Keratinocyte (primary cell): ENCODE measurements around the gene TNK1. TPM values are rescaled to one million over a fixed set of nuclear protein-coding genes. Genes with fewer than 3 reads are reported as not detected.

Source experiments
- DNase-seq: peaks from one replicate; pipeline ENCODE4 v3.0.0-alpha.2; 2011; ENCODE audit warnings: low read depth, missing footprints, low spot score
- FAIRE-seq: peaks from 2 replicates; lab custom pipeline; 2011; peaks lifted over from hg19 to GRCh38; lab: Jason Lieb, UNC
- H2AFZ ChIP-seq: 2 replicates; pipeline ENCODE4 v1.6.0; 2012; ENCODE audit warnings: low read length, control low read depth, inconsistent platforms; ENCODE audit not compliant: control insufficient read depth
- H3K27ac ChIP-seq: 2 replicates; pipeline ENCODE4 v1.5.1; 2011; ENCODE audit warnings: low read length; ENCODE audit not compliant: control insufficient read depth, insufficient read depth
- H3K27me3 ChIP-seq: 3 replicates; pipeline ENCODE4 v1.6.0; 2011; ENCODE audit warnings: low read length; ENCODE audit not compliant: control insufficient read depth, insufficient read depth; ENCODE audit errors: extremely low read depth
- H3K36me3 ChIP-seq, 2 experiments: 2 replicates in 1 of 2; 3 replicates in 1 of 2; pipeline ENCODE4 v1.5.1; 2011; ENCODE audit warnings: low read length in 2 of 2, mild to moderate bottlenecking in 1 of 2; ENCODE audit not compliant: control insufficient read depth in 2 of 2, insufficient read depth in 2 of 2; ENCODE audit errors: extremely low read depth in 1 of 2
- H3K4me1 ChIP-seq: 3 replicates; pipeline ENCODE4 v1.5.1; 2011; ENCODE audit warnings: low read length; ENCODE audit not compliant: control insufficient read depth, insufficient read depth; ENCODE audit errors: extremely low read depth
- H3K4me2 ChIP-seq: 3 replicates; pipeline ENCODE4 v1.6.0; 2011; ENCODE audit warnings: low read depth, low read length; ENCODE audit not compliant: control insufficient read depth, insufficient read depth; ENCODE audit errors: extremely low read depth
- H3K4me3 ChIP-seq, 3 experiments: fragments of 200-600 bp in 1 of 3; sonication (generic) in 1 of 3; 2 replicates in 2 of 3; 3 replicates in 1 of 3; pipeline ENCODE4 v1.5.1; 2011 to 2016; ENCODE audit warnings: low read length in 3 of 3, mild to moderate bottlenecking in 3 of 3, control low read depth in 2 of 3, inconsistent platforms in 1 of 3, low read depth in 1 of 3, mixed read lengths in 1 of 3, mixed run types in 1 of 3, moderate library complexity in 1 of 3; ENCODE audit not compliant: control insufficient read depth in 2 of 3, insufficient read depth in 2 of 3; ENCODE audit errors: extremely low read depth in 1 of 3
- H3K79me2 ChIP-seq: 2 replicates; pipeline ENCODE4 v1.6.0; 2012; ENCODE audit warnings: low read length; ENCODE audit not compliant: control insufficient read depth, insufficient read depth
- H3K9ac ChIP-seq: 3 replicates; pipeline ENCODE4 v1.6.0; 2011; ENCODE audit warnings: low read length; ENCODE audit not compliant: control insufficient read depth, insufficient read depth; ENCODE audit errors: extremely low read depth
- H3K9me1 ChIP-seq: 3 replicates; pipeline ENCODE4 v1.6.0; 2011; ENCODE audit warnings: low read length; ENCODE audit not compliant: control insufficient read depth, insufficient read depth; ENCODE audit errors: extremely low read depth
- H3K9me3 ChIP-seq: 2 replicates; pipeline ENCODE4 v1.5.1; 2012; ENCODE audit warnings: low read depth, low read length; ENCODE audit not compliant: control insufficient read depth
- H4K20me1 ChIP-seq: 3 replicates; pipeline ENCODE4 v1.6.0; 2011; ENCODE audit warnings: low read length; ENCODE audit not compliant: control insufficient read depth, insufficient read depth; ENCODE audit errors: extremely low read depth
- CTCF ChIP-seq, 3 experiments: IDR thresholded peaks in 1 of 3; conservative IDR thresholded peaks in 1 of 3; optimal IDR thresholded peaks in 1 of 3; 2 replicates in 2 of 3; 3 replicates in 1 of 3; pipeline versions ENCODE3 to v1.5.1; 2011; ENCODE audit warnings: low read length in 3 of 3, mild to moderate bottlenecking in 3 of 3, moderate library complexity in 2 of 3, control low read depth in 1 of 3, inconsistent platforms in 1 of 3; ENCODE audit not compliant: insufficient read depth in 2 of 3; ENCODE audit errors: extremely low read depth in 1 of 3
- EZH2 ChIP-seq: IDR thresholded peaks from one replicate; pipeline ENCODE4 v1.6.1; 2012; ENCODE audit warnings: inconsistent platforms, mild to moderate bottlenecking, low read length, moderate library complexity
- dilution Hi-C: fragments of 300-500 bp; cut with MboI; formaldehyde crosslinking; loops from one replicate; pipeline ENCODE4 v1.7.0; 2020; ENCODE audit warnings: low sequenced_read_pairs; ENCODE audit not compliant: extremely low pct_ligation_motif_present
- polyA plus RNA-seq, 5 experiments: library from polyadenylated mRNA; depleted of rRNA in 3 of 5; stranded (reverse) in 3 of 5; stranded (forward) in 1 of 5; unstranded in 1 of 5; fragments of >200 nt; gene quantifications; 1 replicate in 1 of 5; 2 replicates in 3 of 5; 3 replicates in 1 of 5; pipeline versions ENCODE4 v1.2.1 to v1.2.3, GENCODE V29; 2011 to 2012; ENCODE audit warnings: missing spikeins in 2 of 5, low read depth in 1 of 5, low replicate concordance in 1 of 5

Gene TNK1
- polyA plus RNA-seq, 1 donor (not counting 4 experiments of a cell fraction or from before 2014, with no cell fraction given), result 10.6 TPM

- Histone ChIP-seq H2AFZ (no peak overlapping the region), H3K36me3 (no peaks in the 10 kb centered on the region), H4K20me1 (no peaks in the 10 kb centered on the region), H3K27me3 (peaks cover 11% of the 10 kb centered on the region), H3K9me3 (no peaks in the 10 kb centered on the region), H3K4me2 (no peak overlapping the region), H3K9me1 (no peaks in the 10 kb centered on the region), H3K4me3 (no peak overlapping the region), H3K27ac (no peak overlapping the region), H3K79me2 (peaks cover 12% of the 10 kb centered on the region), H3K4me1 (peaks cover 11% of the 10 kb centered on the region), H3K9ac (no peak overlapping the region)
- dilution Hi-C loops, result no loop called here
- TF ChIP-seq CTCF (optimal IDR thresholded peaks at IDR 0.05 in 1 of 3, IDR thresholded peaks at IDR 0.05 in 1 of 3, conservative IDR thresholded peaks at IDR 0.05 in 1 of 3; ENCODE audit: extremely low read depth in 1 of 3, insufficient read depth in 2 of 3, low read length in 3 of 3) (no peak), EZH2 (no peak)
- DNase-seq (no peak), FAIRE-seq (no peak)
Observed at GRCh38 chr17:7347630-7348477, 33.0 kb upstream of the TNK1 start.

GRCh38 chr17:7348478-7349242 lies 32.2 kb upstream of the TNK1 start:
- no peak for DNase-seq
- Histone ChIP-seq H3K4me1 (peaks cover 19% of the 10 kb centered on the region), H3K27ac (no peak overlapping the region), H3K9me1 (no peaks in the 10 kb centered on the region), H3K4me3 (no peak overlapping the region), H3K27me3 (peaks cover 5% of the 10 kb centered on the region), H3K9me3 (no peaks in the 10 kb centered on the region), H3K79me2 (peaks cover 20% of the 10 kb centered on the region), H3K9ac (no peak overlapping the region), H3K36me3 (no peaks in the 10 kb centered on the region), H2AFZ (no peak overlapping the region), H4K20me1 (no peaks in the 10 kb centered on the region), H3K4me2 (no peak overlapping the region)
- no peak for FAIRE-seq
- no peak for TF ChIP-seq CTCF (optimal IDR thresholded peaks at IDR 0.05 in 1 of 3, IDR thresholded peaks at IDR 0.05 in 1 of 3, conservative IDR thresholded peaks at IDR 0.05 in 1 of 3; ENCODE audit: extremely low read depth in 1 of 3, insufficient read depth in 2 of 3, low read length in 3 of 3)
- no peak for TF ChIP-seq EZH2
- dilution Hi-C loops, result no loop called here
